Activated T-cell treated with anti-CD3 and anti-CD28 coated beads, Interleukin-2, amount 50 U/mL, for 48 hours (primary cell): Measurements from ENCODE around the gene MCC.
A peak's percentile ranks its signal among the peaks of the same experiment; 100 is the strongest.

ENCODE experiments used
- DNase-seq, 2 experiments: peaks; one replicate each; pipeline ENCODE4 v3.0.0-alpha.2; 2020

The MCC gene

DNA sequence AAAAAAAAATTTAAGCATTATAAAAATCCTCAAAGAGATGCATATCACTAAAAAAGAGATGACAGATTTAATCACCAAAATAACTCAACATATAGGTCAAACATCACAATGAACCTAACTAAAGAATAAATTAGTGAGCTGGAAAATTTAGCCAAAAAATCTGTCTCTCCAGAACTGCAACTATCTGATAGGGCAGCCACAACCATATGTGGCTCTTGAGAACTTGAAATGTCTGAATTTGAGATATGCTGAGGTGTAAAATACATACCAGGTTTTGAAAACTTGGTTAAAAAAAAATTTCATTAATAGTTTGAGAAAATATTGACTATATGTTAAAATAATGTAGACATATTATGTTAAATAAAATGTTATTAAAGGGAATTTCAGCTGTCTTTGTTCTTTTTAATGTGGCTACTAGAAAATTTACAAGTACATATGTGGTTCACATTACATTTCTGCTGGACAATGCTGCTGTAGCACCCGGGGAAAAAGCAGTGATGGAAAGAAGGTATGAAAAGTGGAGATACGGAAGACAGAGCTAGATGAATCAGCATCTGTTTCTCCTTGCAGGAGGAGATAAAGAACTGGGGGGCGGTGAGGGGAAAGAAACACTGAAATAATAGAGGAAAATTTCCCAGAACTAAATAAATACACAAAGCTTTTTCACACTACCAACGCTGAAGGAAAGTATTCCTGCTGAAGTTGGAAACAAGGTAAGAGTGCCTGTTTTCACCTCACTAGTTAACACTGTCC lies 445.6 kb downstream of the MCC start:
- DNase-seq: no peak

DNA sequence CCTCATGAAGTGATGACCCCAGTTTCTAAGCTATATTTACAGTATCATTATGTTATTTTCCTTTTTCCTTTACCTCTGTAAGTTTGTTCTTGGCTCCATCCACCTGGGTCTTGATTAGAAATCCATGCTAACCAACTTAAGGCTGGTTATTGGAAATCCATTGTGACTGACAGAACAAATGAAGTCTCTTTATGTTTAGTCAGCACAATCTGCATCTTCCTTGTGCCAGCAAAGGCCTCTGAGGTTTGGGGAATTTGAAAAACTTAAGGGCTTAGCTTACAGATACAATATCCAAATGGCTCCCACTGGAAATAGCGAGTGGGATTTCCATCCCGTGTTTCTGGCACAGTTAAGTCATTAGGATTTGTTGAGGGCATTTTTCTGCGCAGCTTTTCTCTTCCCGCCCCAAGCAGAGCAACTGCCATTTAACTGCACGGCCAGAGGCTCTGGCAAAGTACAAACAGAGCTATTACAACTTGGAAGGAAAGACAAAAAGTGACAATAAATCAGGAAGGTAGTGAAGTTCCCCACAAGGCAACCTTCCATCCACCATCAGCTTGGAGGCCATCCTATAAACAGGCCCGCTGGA lies 447.5 kb downstream of the MCC start:
- no peak for DNase-seq

DNA sequence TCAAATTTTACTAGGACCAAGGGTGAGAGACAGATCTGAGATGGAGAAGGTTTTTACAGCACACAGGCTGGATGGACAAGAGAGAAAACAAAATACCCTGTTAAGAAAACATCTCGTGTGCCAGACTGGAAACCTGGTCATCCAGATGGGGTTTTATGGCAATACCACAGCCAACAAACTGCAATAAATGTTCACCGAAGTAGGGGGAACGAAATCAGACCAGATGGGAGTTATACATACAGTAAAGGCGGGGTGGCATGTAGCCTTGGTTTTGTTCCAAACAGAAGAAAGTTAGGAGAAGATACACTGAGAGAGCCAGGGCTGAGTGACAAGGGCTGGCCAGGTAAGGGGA lies 448.3 kb downstream of the MCC start:
- DNase-seq: no peak

DNA sequence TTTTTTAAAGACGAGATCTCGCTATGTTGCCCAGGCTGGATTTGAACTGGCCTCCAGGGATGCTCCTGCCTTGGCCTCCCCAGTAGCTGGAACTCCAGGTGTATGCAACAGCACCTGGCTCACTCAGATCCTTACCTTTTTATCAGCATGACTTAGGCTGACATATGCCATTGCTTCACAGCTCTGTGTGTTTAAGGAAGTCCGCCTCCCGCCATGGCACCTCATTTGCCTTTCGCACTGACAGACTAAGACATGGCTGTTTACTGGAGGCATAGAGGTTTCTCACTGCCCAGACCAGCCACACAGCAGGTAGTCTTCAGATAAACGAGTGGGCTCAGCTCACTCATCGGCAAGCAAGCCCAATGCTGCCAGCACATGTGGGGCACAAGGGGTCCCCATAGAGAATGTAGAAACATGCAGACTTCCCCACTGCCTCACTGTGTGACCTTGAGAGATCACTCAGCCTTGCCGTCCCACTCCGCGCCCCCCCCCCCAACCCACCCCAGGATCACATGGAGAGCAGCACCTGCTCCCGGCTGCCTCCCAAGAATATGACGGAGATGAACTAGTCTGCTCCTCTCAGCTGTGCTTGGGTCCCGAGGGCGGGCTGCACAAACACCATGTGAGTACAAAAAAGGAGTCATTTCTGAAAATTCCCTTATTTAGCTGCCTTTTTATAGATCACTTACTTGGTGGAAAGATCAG lies 448.9 kb downstream of the MCC start:
- no peak for DNase-seq

DNA sequence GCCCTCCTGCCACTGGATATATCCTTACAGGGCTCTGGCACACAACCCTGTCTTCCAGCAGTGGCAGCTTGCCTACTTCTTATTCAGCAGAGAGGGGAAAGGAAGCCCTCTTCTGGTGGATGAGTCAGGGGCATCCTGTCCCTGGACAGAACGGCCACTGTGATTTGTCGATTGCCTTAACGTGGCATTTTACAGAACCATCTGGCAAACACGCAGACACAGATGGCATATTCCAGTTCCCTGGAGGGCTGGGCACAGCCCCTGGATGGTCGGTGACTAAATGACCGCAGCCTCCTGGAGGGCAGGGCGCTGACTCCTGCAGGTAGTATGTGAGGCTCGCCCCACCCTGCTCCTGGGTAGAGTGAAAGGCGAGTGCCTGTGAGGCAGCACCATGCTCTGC lies 449.5 kb downstream of the MCC start:
- no peak for DNase-seq

DNA sequence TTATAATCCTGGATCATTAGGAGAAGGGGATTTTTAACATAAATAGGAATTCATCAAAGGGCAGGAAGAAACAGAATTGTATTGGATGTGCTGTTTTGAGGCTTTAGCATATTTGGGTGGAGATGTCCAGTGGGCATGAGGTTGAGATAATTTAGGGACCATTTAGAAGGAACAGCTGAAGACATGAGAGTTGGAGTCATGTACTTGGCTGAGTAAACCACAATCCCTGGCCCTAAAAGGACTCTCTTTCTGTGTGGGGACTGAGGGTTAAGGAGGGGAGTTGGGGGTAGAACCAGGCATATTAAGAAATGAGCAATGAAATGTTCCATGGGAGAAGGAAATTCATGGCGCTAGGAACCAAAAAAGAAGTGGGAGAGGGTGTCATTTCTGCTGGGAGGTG lies 450.1 kb downstream of the MCC start:
- no peak for DNase-seq

DNA sequence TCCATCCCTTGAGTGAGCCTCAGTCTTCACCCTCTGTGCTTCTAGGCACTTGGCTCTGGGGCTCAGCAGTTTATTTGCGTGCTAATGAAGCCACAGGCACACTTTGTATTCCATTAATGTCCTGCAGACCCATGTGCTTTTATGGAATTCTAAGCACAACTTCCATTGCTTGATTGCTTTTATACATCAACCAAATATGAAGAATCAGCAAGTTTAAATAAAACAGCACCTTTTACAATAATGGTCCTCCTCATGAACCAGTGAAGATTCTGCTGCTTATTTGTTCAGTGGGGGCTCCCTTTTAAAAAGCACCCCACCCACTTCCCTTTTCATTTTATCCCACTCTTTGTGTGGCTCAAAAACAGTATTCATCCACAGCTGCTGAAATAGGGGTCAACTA lies 451.4 kb downstream of the MCC start:
- no peak for DNase-seq

GRCh38 chr5:113036321-113036720 lies 451.9 kb downstream of the MCC start:
- DNase-seq: no peak

GRCh38 chr5:113035096-113035495 lies 453.2 kb downstream of the MCC start:
- DNase-seq: no peak

GRCh38 chr5:113034182-113034773 lies 454.0 kb downstream of the MCC start:
- no peak for DNase-seq

DNA sequence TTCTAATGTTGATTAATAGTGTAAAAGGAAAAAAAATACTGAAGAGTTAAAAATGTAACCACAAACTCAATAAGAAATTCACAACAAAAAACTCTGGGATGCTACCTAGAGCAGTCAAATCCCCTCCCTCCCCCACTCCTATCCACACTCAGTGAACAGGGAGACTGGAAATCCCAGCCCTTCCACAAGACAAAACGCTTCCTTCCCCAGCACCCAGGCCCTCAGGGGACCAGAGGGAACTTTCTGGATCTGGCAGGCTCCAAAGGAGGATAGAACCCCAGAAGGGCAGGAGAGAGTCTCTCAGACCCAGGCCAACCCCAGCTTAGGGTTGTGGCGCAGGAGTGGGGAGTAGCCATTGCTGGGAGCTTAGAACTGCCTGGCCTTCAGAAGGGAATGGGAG lies 456.7 kb downstream of the MCC start:
- DNase-seq: no peak

DNA sequence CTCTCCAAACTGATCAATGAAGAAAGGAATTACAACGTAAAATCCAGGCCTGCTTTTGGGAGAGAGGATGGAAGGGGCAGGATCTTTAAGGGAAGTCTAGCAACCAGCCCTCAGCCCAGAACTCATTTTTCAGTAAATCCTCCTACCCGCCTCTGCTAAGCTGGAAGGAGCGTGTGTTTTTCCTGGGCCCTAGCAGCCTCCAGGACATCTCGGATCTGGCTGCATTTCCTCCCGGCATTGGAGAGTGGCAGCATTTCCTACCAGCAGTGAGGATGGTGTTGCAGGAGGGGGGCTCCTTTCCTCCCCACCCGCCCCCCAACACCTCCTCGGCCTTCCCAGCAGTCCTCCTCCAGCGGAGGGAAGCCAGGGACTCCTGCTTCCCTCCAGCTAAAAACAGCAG lies 457.1 kb downstream of the MCC start:
- no peak for DNase-seq

DNA sequence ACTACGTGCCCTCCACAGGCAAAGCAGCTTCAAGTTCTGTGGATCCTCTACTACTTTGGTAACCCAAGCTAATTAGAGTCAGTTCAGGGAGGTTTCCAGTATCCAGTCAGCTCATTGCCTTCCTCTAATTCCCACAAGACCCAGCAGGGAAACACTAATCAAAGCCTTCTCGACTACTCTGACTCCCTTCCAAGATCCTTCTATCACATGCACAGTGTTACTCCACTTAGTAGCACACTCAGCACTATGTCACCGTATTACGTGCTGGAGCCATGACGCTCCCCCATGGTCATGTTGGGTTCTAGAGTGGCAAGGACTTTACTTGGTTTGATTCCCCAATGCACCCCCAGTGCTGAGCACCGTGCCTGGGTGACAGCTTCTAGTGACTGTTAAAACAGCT lies 458.6 kb downstream of the MCC start:
- DNase-seq: no peak

GRCh38 chr5:113027431-113027830 lies 460.8 kb downstream of the MCC start:
- no peak for DNase-seq

- DNase-seq: no peak
Measured at GRCh38 chr5:113027015-113027414, 461.2 kb downstream of the MCC start.

DNA sequence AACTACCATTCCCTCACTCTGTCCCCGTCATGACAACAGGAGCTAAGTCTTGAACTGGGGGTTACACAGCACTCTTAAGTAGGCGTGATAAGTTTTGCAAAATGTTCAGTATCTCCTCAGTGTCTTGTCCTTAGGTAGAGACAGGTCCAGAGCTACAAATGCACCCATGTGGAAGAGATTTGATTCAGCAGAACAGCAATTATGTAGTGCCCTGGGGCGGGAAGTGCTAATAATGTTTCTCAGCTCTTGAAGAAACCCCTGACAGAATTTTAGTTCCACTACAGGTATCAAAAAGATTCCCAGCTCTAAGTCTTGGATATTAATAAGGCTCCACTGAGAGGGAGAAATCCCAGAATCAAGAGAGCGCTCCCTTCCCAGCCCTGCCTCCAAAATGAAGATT lies 462.0 kb downstream of the MCC start:
- DNase-seq: no peak

DNA sequence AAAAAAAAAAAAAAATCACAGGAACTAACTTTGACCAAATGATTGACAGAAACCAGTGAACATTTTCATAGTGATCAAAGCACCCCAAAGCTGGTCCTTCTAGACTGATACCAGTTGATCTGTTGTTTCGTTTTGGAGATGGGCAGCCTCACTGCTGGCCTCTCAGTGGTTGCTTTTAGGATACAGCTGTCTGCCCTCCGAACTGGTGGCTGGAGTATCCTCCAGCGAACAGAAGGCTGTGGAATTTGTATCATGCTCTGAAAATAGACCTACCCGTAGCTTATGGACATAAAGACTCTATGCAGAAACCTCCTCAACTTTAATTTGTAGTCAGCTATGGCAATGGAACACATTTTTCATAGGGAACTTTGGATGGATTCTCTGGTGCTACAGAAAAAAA lies 462.7 kb downstream of the MCC start:
- no peak for DNase-seq

DNA sequence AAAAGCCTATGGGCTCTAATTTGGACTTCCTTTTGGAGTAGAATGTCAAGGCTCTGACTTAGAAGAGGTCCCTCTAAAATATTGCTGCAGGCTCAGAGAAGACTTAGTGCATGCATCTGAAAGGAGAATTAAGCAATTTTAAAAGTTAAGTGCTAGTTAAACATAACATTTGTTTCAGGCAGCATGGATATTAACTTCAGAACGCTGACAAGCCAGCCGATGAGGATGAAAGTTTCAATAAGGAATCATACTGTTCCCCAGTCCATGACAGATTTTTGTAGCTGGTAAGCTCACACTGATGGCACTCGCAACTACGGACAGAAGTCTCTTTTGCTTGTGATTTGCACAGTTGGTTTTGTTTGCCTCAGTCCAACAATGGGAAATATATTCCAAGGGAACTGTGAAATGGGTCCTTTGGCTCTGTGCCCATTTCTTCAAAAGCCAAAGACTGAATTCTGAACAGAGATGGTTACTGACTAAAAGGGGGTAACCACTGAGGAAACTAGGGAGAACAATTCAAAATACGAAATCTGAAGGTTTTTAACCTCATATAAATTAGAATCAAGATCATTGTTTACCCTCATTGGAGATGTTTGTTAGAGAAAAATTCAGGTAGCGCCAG lies 464.1 kb downstream of the MCC start:
- DNase-seq: no peak

DNA sequence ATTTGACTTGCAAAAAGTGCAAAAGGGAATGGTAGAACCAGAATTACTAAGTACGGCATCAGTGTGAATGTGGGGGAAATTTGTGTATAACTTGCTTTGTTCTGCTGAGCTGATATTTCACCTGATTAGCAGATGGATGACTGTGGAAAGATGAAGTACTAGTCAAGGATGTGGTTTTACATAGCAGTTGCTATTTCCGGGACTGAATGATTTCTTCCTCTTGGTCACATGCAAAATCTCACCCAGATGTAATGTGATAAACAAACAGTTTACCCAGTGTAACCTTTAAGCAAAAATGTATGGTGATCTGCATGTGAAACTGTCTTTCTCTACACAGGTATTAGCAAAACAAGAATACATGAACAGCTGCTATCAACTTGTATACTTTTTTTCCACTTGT lies 465.6 kb downstream of the MCC start:
- no peak for DNase-seq

DNA sequence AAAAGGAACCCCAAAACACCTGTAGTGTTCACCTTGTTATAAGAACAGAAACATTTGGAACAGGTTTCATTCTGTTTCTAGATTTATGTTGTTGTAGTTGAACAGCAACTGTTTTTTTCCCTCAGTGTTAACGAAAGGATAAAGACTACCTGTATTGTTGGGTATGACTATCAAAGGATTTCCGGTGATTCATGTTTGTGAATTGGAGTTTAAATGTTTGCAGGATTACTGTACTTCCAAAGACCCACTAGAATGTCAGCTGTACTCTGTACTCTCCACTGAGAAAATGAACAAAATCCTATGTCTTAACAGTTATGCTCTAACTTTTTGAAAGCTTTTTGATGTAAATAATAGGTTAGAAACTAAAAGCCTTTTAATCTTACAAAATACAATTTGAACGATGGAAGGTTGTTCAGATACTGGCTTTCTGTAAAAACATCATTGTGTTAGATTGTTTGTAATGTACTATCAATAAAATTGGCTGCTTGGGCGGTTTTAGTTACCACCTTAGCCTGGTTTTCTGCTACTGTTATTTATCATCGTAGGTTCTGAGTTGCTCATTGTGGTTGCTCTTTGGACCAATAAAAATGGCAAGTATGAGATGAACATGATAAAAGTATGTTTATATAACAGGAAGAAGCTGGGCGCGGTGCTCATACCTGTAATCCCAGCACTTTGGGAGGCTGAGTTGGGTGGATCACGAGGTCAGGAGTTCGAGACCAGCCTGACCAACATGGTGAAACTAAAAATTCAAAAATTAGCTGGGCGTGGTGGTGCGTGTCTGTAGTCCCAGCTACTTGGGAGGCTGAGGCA lies 467.6 kb downstream of the MCC start:
- DNase-seq: peak in 1 of 2 experiments; percentile 36

GRCh38 chr5:113017881-113018635 lies 470.2 kb downstream of the MCC start:
- DNase-seq: no peak

DNA sequence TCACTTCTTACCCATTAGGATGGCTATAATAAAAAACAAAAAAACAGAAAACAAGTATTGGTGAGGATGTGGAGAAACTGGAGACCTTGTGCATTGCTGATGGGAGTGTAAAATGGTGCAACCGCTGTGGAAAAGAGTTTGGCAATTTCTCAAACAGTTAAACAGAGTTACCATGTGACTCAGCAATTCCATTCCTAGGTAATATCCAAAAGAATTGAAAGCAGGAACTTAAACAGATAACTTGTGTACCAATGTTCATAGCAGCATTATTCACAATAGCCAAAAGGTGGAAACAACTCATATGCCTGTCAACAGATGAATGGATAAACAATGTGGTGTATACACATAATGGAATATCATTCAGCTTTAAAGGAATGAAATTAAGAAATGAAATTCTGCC lies 482.8 kb downstream of the MCC start:
- DNase-seq: no peak
